Neural cell (in vitro differentiated cells): ENCODE results near the gene IFT122.

ENCODE experiments used
- CTCF ChIP-seq: fragments of 450-650 bp; IDR thresholded peaks from 2 replicates; pipeline ENCODE4 v1.5.1; 2014; ENCODE audit warnings: antibody characterized with exemption, mild to moderate bottlenecking, moderate library complexity; ENCODE audit not compliant: poor library complexity, severe bottlenecking
- EP300 ChIP-seq: fragments of 450-650 bp; conservative IDR thresholded peaks from 2 replicates; pipeline ENCODE4 v1.6.1; 2014; ENCODE audit warnings: antibody characterized with exemption, mild to moderate bottlenecking, moderate library complexity; ENCODE audit not compliant: poor library complexity, severe bottlenecking
- EZH2 ChIP-seq: fragments of 200-600, 300-800 bp; shearing (Covaris generic), sonication (generic); IDR thresholded peaks from 2 replicates; pipeline ENCODE4 v1.6.1; 2014; ENCODE audit warnings: antibody characterized with exemption, low read length, borderline replicate concordance, mild to moderate bottlenecking; ENCODE audit not compliant: insufficient read depth, poor library complexity, severe bottlenecking
- MXI1 ChIP-seq: fragments of 450-650 bp; conservative IDR thresholded peaks from 2 replicates; pipeline ENCODE4 v1.6.1; 2014; ENCODE audit warnings: antibody characterized with exemption, mild to moderate bottlenecking; ENCODE audit not compliant: poor library complexity, severe bottlenecking
- POLR2AphosphoS5 ChIP-seq: IDR thresholded peaks from 2 replicates; pipeline ENCODE4 v1.6.1; 2012
- RAD21 ChIP-seq: fragments of 450-650 bp; conservative IDR thresholded peaks from 2 replicates; pipeline ENCODE4 v1.6.1; 2014; ENCODE audit warnings: antibody characterized with exemption, mild to moderate bottlenecking, moderate library complexity
- REST ChIP-seq: IDR thresholded peaks from 2 replicates; pipeline ENCODE4 v1.6.1; 2012; ENCODE audit warnings: borderline replicate concordance

- no peak for TF ChIP-seq CTCF
- TF ChIP-seq EZH2: no peak
- no peak for TF ChIP-seq EP300
- no peak for TF ChIP-seq REST
- no peak for TF ChIP-seq POLR2AphosphoS5
- no peak for TF ChIP-seq RAD21
- TF ChIP-seq MXI1: no peak
Measured at GRCh38 chr3:129403450-129403849, 36.6 kb upstream of the IFT122 start.
